Right atrium auricular region (tissue), 2 donors: Measurements from ENCODE around the gene UBL7. TPM values are rescaled to one million over a fixed set of nuclear protein-coding genes. Genes with fewer than 3 reads are reported as not detected.
"Not testable (repeated sequence)": the region's sequence is repeated elsewhere in the genome, so short reads cannot be mapped to it uniquely, and the experiment has no call there.

Experiments
- DNase-seq: peaks from one replicate; pipeline ENCODE4 v3.0.0-alpha.2; 2019; ENCODE audit warnings: low spot score
- H3K27ac ChIP-seq, 2 donors: fragments of 200-600 bp; sonication (generic); 1 replicate in 1 of 2; 2 replicates in 1 of 2; pipeline ENCODE4 v1.5.1; 2016 to 2019
- H3K27me3 ChIP-seq, 2 donors: fragments of 200-600 bp; sonication (generic); one replicate each; pipeline versions ENCODE4 v1.5.1 to v1.6.0; 2017 to 2019
- H3K36me3 ChIP-seq: fragments of 200-600 bp; sonication (generic); one replicate; pipeline ENCODE4 v1.5.1; 2016
- H3K4me1 ChIP-seq, 2 donors: fragments of 200-600 bp; sonication (generic); one replicate each; pipeline versions ENCODE4 v1.5.1 to v1.6.0; 2017 to 2019
- H3K4me3 ChIP-seq, 2 donors: fragments of 200-600 bp; sonication (generic); 1 replicate in 1 of 2; 2 replicates in 1 of 2; pipeline ENCODE4 v1.5.1; 2017 to 2019; ENCODE audit warnings: mild to moderate bottlenecking in 1 of 2, moderate library complexity in 1 of 2
- H3K9me3 ChIP-seq, 2 donors: fragments of 200-600 bp; sonication (generic); one replicate each; pipeline ENCODE4 v1.5.1; 2019
- total RNA-seq, 2 donors: library from RNA; depleted of rRNA; stranded (reverse); fragments of >200 nt; gene quantifications; one replicate each; pipeline ENCODE4 v1.1.0, GENCODE V29; 2016
- TF ChIP-seq, protein P1 (sequence below), 2 donors: fragments of 200-600 bp; sonication (generic); IDR thresholded peaks; one replicate each; pipeline ENCODE4 v1.5.1; 2019; ENCODE audit warnings: antibody characterized with exemption in 2 of 2

The UBL7 gene
- total RNA-seq, 2 donors from 2014 or later: 65.4 to 68.2 TPM

DNA sequence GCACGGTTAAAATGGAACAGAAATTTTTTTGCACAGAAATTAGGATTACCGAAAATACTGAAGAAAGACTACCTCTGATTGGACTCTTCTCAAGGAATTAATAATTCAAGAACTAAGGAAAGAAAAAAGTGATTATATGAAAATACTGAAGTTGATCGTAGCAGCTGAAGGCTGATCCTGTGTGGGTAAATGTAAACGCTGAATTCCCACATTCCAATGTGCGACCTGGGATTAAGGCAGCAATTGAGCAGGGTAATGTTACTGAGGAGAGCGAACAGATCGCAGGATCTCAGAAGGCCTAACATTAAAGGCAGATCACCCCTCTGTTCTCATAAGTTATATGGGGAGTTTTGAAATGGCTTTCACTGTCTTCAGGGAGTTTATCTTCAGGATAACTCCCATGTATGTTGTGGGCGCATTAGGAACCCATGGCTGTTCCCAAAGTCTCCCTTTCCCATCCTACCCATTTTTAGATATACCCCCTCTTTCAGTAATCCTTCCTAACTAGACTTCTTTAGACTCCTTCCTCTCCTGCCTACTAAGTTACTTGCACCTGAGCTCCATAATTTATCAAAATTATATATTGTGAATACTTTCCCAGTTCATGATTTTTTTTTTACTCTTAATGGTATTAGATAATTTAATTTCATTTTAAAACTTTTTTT lies 1.0 kb upstream of the UBL7 start:
- Histone ChIP-seq H3K27me3 (no peaks in the 10 kb centered on the region), H3K27ac (peak overlapping the region in 1 of 2 donors; percentile 83), H3K4me1 (peaks cover 0 to 17% of the 10 kb centered on the region in 2 donors), H3K36me3 (peaks cover 11% of the 10 kb centered on the region), H3K9me3 (no peaks in the 10 kb centered on the region), H3K4me3 (peak overlapping the region; percentile 65 to 70)
- no peak for DNase-seq
- TF ChIP-seq, protein P1, sequence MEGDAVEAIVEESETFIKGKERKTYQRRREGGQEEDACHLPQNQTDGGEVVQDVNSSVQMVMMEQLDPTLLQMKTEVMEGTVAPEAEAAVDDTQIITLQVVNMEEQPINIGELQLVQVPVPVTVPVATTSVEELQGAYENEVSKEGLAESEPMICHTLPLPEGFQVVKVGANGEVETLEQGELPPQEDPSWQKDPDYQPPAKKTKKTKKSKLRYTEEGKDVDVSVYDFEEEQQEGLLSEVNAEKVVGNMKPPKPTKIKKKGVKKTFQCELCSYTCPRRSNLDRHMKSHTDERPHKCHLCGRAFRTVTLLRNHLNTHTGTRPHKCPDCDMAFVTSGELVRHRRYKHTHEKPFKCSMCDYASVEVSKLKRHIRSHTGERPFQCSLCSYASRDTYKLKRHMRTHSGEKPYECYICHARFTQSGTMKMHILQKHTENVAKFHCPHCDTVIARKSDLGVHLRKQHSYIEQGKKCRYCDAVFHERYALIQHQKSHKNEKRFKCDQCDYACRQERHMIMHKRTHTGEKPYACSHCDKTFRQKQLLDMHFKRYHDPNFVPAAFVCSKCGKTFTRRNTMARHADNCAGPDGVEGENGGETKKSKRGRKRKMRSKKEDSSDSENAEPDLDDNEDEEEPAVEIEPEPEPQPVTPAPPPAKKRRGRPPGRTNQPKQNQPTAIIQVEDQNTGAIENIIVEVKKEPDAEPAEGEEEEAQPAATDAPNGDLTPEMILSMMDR (IDR thresholded peaks at IDR 0.05): no peak

DNA sequence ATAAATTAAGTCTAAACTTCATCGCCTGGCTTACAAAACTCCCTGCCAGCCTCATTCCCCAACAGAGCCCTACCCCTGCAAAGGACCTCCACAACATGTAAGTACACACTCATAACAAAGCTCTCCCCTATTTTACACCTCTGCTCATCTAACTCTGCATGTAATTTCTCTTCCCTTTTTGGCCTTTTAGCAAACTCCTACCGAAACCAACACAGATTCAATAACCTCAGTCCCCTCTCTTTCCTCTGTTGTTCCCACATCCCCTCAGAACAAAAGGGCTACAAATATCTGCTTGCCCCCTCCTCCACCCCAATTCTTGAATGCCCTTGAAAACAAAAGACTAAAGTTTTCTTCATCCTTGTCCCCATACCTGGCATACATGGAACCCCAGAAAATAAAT lies 662 bp downstream of the UBL7 start:
- Histone ChIP-seq H3K36me3 (peaks cover 26% of the 10 kb centered on the region), H3K4me3 (peak overlapping the region; percentile 65 to 70), H3K9me3 (no peaks in the 10 kb centered on the region), H3K27ac (peak overlapping the region; percentile 83), H3K4me1 (peaks cover 0 to 17% of the 10 kb centered on the region in 2 donors), H3K27me3 (no peaks in the 10 kb centered on the region)
- TF ChIP-seq, protein P1 (IDR thresholded peaks at IDR 0.05): no peak
- DNase-seq: no peak

DNA sequence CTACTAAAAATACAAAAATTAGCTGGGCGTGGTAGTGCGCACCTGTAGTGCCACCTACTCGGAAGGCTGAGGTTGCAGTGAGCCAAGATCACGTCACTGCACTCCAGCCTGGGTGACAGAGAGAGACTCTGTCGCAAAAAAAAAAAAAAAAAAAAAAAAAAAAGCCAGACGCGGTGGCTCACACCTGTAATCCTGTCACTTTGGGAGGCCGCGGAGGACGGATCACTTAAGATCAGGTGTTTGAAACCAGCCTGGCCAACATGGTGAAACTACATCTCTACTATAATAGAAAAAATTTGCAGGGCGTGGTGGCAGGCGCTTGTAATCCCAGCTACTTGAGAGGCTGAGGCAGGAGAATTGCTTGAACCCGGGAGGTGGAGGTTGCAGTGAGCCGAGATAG lies 1.2 kb downstream of the UBL7 start:
- Histone ChIP-seq H3K4me3 (peak overlapping the region in 1 of 2 donors; percentile 65), H3K36me3 (peaks cover 31% of the 10 kb centered on the region), H3K4me1 (peaks cover 0 to 17% of the 10 kb centered on the region in 2 donors)
- DNase-seq, H3K9me3 ChIP-seq, H3K27ac ChIP-seq, H3K27me3 ChIP-seq: not testable (repeated sequence)

DNA sequence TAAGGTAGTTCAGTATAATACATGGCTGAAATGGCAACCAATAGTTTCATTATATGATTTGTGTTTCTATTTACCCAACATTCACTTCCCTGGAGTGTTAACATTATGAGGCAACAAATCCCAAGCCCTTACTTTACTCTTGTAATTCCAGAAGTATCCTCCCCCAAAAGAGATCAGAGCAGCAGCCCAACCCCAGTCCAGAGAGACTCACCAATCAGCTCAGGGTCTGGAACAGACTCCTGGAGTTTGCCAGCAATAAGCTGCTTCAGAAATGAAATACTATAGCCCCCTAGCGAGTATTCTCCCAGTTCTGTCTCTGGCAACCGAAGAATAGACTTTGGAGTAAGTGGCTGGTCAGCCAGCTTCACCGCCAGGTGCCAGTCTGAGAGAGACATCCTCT lies 2.5 kb downstream of the UBL7 start:
- peaks cover 42% of the 10 kb centered on the region for H3K36me3 ChIP-seq
- no peaks in the 10 kb centered on the region for H3K9me3 ChIP-seq
- H3K4me1 ChIP-seq: peaks cover 0 to 17% of the 10 kb centered on the region in 2 donors
- DNase-seq: no peak
- no peak overlapping the region for H3K4me3 ChIP-seq
- H3K27me3 ChIP-seq: no peaks in the 10 kb centered on the region
- no peak overlapping the region for H3K27ac ChIP-seq
- TF ChIP-seq, protein P1 (IDR thresholded peaks at IDR 0.05): no peak

DNA sequence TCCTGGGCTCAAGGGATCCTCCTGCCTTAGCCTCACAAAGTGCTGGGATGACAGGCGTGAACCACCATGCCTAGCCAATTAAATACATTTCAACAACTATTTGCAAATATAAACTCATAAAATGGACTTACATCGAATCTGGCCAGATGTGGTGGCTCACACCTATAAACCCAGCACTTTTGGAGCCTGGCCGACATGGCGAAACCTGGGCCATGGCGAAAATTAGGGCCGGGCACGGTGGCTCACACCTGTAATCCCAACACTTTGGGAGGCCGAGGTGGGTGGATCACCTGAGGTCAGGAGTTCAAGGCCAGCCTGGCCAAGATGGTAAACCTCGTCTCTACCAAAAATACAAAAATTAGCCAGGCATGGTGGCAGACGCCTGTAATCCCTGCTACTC lies 3.9 kb downstream of the UBL7 start:
- peaks cover 56% of the 10 kb centered on the region for H3K36me3 ChIP-seq
- H3K9me3 ChIP-seq, H3K27ac ChIP-seq, DNase-seq, H3K27me3 ChIP-seq, H3K4me3 ChIP-seq: not testable (repeated sequence)
- H3K4me1 ChIP-seq: peaks cover 0 to 15% of the 10 kb centered on the region in 2 donors

DNA sequence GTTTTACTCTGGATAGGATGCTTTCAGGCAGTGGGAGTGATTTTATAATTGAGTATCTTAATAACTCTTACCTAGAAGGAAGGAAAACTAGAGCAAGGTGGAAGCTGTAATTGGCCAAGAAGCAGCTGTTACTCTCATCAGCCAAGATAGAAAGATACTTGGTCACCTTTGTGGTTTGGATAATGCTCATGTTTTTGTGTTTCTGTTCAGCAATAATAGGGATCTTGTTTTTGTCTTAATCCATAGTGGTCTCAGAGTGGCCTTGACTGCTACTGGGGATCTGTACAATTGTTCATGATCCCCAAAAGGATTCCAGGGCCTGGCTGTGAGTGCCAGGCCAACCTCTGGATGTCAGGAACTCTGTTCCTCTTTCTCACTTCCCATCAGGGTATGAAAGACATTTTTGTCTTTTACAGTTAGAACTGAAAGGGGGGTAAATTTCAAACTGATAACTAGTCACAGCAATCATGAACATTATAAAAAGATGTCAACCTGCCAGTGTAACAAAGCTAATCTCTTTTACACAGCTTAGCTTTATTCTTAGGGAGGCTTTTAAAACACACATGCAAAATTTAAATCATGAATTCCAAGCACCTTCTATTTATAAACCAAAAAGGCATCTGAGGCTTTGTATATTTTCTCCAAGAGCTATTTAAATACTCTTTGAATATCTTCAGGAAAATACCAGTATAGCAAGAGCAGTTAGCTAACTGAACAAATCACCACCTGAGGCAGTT lies 6.0 kb downstream of the UBL7 start:
- no peak for DNase-seq
- TF ChIP-seq, protein P1 (IDR thresholded peaks at IDR 0.05): no peak
- Histone ChIP-seq H3K4me1 (peaks cover 0 to 1% of the 10 kb centered on the region in 2 donors), H3K9me3 (no peaks in the 10 kb centered on the region), H3K36me3 (peaks cover 74% of the 10 kb centered on the region), H3K27me3 (no peaks in the 10 kb centered on the region), H3K27ac (no peak overlapping the region), H3K4me3 (no peak overlapping the region)
